C4-2B (cell line): ENCODE measurements around the gene APBB1IP.
"Not testable (repeated sequence)": the region's sequence is repeated elsewhere in the genome, so short reads cannot be mapped to it uniquely, and the experiment has no call there.

Experiments
- H3K27ac ChIP-seq: fragments of 450-650 bp; 2 replicates; pipeline ENCODE4 v1.5.1; 2017
- ZFX ChIP-seq: fragments of 450-650 bp; IDR thresholded peaks from 2 replicates; pipeline ENCODE4 v1.6.1; 2017
- TF ChIP-seq, protein P1 (sequence below): fragments of 450-650 bp; conservative IDR thresholded peaks from 2 replicates; pipeline ENCODE4 v1.5.1; 2017; ENCODE audit warnings: mild to moderate bottlenecking

The APBB1IP gene

DNA sequence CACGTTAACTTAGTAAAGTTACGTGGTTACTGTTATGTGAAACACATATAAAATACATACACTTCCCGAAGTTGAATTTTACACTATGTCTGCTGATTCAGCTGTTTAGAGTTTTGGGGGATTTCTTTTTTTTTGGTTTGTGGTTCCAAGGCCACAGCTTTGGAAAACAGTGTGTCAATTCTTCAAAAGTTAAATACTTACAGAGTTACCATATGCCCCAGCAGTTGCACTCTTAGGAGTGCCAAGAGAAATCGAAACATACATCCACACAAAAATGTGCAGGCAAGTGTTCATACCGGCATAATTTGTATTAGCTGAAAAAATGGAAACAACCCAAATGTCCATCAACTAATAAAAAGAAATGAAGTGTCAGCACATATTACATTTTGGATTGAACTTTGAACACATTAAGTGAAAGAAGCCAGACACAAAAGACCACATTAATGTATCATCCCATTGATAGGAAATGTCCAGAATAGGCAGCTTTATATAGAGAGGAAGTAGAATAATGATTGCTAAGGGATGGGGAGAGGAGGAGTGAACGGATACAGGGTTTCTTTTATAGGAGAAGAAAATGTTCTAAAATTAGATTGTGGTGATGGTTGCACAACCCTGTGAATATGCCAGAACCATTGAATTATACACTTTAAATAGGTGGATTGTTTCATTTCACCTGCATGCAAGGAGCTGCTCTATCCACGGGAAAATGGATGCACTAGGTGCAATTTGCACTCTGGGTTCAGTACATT is 17.6 kb downstream of the APBB1IP start:
- no peak overlapping the region for H3K27ac ChIP-seq
- TF ChIP-seq, protein P1, sequence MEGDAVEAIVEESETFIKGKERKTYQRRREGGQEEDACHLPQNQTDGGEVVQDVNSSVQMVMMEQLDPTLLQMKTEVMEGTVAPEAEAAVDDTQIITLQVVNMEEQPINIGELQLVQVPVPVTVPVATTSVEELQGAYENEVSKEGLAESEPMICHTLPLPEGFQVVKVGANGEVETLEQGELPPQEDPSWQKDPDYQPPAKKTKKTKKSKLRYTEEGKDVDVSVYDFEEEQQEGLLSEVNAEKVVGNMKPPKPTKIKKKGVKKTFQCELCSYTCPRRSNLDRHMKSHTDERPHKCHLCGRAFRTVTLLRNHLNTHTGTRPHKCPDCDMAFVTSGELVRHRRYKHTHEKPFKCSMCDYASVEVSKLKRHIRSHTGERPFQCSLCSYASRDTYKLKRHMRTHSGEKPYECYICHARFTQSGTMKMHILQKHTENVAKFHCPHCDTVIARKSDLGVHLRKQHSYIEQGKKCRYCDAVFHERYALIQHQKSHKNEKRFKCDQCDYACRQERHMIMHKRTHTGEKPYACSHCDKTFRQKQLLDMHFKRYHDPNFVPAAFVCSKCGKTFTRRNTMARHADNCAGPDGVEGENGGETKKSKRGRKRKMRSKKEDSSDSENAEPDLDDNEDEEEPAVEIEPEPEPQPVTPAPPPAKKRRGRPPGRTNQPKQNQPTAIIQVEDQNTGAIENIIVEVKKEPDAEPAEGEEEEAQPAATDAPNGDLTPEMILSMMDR = no peak
- no peak for TF ChIP-seq ZFX

- H3K27ac ChIP-seq = no peak overlapping the region
- TF ChIP-seq, protein P1 = no peak
- TF ChIP-seq ZFX = no peak
These were observed 18.9 kb downstream of the APBB1IP start for GRCh38 chr10:26457088-26457487.

GRCh38 chr10:26460736-26461135 is 22.6 kb downstream of the APBB1IP start:
- no peak overlapping the region for H3K27ac ChIP-seq

GRCh38 chr10:26463986-26464385 is 25.8 kb downstream of the APBB1IP start:
- no peak for TF ChIP-seq ZFX
- TF ChIP-seq, protein P1 = no peak
- H3K27ac ChIP-seq = no peak overlapping the region

More at GRCh38 chr10:26460736-26461135, 22.6 kb downstream of the APBB1IP start:
- TF ChIP-seq, protein P1 = no peak
- no peak for TF ChIP-seq ZFX

DNA sequence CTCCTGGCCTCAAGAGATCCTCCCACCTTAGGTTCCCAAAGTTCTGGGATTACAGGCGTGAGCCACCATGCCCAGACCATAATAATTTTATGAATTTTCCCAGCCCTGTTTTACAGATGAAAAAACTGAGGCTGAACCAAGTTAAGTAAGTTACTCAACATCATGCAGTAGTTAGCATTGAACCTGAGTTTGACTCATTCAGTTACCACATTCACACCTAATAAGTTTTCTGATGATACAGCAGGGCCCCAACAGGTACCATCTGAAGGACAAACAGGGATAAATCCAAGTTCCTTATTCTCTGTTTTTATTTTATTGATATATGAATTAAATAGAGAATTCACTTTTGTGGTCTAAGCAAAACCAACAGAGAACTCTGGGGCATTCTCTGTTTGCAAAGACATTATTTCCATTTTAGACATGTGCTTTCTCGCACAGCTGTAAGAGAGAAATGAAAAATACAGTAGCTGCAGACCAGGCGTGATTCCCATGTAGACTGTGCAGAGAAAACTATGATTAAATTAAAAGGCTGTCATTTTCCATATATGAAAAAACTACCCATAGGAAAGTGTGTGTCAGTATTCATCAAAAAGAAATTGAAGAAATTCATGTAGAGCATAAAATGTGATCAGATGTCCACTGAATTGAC is 26.6 kb downstream of the APBB1IP start:
- no peak for TF ChIP-seq ZFX
- TF ChIP-seq, protein P1 = no peak
- H3K27ac ChIP-seq = no peak overlapping the region

GRCh38 chr10:26466531-26466930 is 28.4 kb downstream of the APBB1IP start:
- H3K27ac ChIP-seq = not testable (repeated sequence)

DNA sequence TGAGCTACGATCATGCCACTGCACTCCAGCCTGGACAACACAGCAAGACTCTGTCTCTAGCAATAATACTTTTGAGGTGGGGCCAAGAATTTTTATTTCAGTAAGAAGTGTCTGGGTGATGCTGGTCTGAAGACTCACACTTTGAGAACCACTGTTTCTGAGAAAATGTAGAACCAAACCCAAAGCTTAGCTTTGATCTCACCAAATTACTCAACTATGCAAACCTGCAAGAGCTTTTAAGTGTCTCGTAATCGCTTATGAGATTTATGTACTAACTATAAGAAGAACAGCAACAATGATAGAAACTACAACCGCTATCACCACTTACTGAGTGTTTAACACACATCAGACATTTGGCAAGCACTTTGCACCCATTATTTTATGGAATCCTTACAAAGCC is 29.5 kb downstream of the APBB1IP start:
- H3K27ac ChIP-seq = no peak overlapping the region
- TF ChIP-seq, protein P1 = no peak
- no peak for TF ChIP-seq ZFX
